Esophagus squamous epithelium (tissue), 4 donors: ENCODE measurements around the gene HAPSTR1.

Source experiments
- POLR2A ChIP-seq, 4 donors: fragments of 450-650 bp; IDR thresholded peaks; one replicate each; pipeline ENCODE4 v1.6.1; 2017; ENCODE audit warnings: antibody characterized with exemption in 4 of 4, mild to moderate bottlenecking in 4 of 4, moderate library complexity in 3 of 4
- TF ChIP-seq, protein P1 (sequence below), 6 experiments: fragments of 450-650 bp in 4 of 6; fragments of 200-600 bp in 2 of 6; sonication (generic) in 2 of 6; IDR thresholded peaks; one replicate each; pipeline ENCODE4 v1.5.1; 2016 to 2019; ENCODE audit warnings: antibody characterized with exemption in 6 of 6, mild to moderate bottlenecking in 4 of 6, moderate library complexity in 4 of 6

DNA sequence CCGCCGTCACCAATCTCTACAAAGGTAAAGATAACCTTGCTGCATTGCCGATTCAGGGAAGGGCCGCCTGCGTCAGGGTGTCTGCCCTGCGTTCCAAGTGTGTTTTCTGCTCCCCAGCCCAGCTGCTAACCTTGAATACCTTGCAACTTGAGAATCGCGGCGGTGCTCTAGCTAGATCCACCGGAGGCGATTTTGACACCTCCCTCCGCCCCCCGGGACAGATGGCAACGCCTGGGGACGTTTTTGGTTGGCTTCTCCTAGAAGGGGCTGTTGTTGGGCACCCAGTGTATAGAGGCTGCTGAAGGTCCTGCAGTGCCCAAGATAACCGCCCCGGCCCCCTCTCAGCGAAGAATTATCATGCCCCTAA is 1.5 kb downstream of the HAPSTR1 start:
- TF ChIP-seq, protein P1, sequence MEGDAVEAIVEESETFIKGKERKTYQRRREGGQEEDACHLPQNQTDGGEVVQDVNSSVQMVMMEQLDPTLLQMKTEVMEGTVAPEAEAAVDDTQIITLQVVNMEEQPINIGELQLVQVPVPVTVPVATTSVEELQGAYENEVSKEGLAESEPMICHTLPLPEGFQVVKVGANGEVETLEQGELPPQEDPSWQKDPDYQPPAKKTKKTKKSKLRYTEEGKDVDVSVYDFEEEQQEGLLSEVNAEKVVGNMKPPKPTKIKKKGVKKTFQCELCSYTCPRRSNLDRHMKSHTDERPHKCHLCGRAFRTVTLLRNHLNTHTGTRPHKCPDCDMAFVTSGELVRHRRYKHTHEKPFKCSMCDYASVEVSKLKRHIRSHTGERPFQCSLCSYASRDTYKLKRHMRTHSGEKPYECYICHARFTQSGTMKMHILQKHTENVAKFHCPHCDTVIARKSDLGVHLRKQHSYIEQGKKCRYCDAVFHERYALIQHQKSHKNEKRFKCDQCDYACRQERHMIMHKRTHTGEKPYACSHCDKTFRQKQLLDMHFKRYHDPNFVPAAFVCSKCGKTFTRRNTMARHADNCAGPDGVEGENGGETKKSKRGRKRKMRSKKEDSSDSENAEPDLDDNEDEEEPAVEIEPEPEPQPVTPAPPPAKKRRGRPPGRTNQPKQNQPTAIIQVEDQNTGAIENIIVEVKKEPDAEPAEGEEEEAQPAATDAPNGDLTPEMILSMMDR (IDR thresholded peaks at IDR 0.05), result no peak
- TF ChIP-seq POLR2A (IDR thresholded peaks at IDR 0.05), result no peak
